HCT116 (cell line): ENCODE data around the gene DEFB123. TPM values are rescaled to one million over a fixed set of nuclear protein-coding genes. Genes with fewer than 3 reads are reported as not detected.
"Not testable (repeated sequence)": the region's sequence is repeated elsewhere in the genome, so short reads cannot be mapped to it uniquely, and the experiment has no call there.

ENCODE experiments used
- ATAC-seq: fragments of 200-7000 bp; cut with Tn5 transposase; 2 replicates; pipeline ENCODE4 v1.9.1; 2020; ENCODE audit warnings: mild to moderate bottlenecking, moderate library complexity
- BruUV-seq: library from RNA; stranded (reverse); fragments of 400-500 nt; replicated peaks from 2 replicates; lab custom pipeline; 2021; lab: Mats Ljungman, UMichigan
- CTCF ChIA-PET: fragments of 300-600 bp; sonication (Branson Sonifier 250); formaldehyde crosslinking; loops from one replicate; lab custom pipeline; 2021; ENCODE audit warnings: antibody characterized with exemption; lab: Charles Lee
- POLR2A ChIA-PET: fragments of 300-600, 350-600 bp; sonication (Branson Sonifier 250); formaldehyde crosslinking; loops from one replicate; lab custom pipeline; 2021; ENCODE audit warnings: antibody characterized with exemption; lab: Charles Lee
- RAD21 ChIA-PET, 2 experiments: fragments of 300-600 bp; sonication (Branson Sonifier 250); formaldehyde crosslinking; loops; one replicate each; lab custom pipeline; 2023; ENCODE audit warnings: low total read pairs in 2 of 2; ENCODE audit not compliant: uncharacterized antibody in 2 of 2, unreplicated experiment in 2 of 2, low non-redundant PET in 1 of 2; lab: Charles Lee
- DNase-seq: peaks from one replicate; pipeline ENCODE4 v3.0.0-alpha.2; 2010; ENCODE audit warnings: low read depth, low spot score
- H2AFZ ChIP-seq: fragments of 200-600 bp; shearing (Covaris generic), sonication (generic); 2 replicates; pipeline ENCODE4 v1.6.1; 2017; ENCODE audit warnings: low read depth, mixed run types, mixed read lengths, antibody characterized with exemption, low read length; ENCODE audit not compliant: poor library complexity, severe bottlenecking
- H3K27ac ChIP-seq: 2 replicates; pipeline ENCODE4 v1.5.1; 2012; ENCODE audit warnings: low read depth, low read length
- H3K27me3 ChIP-seq: fragments of 200-600 bp; sonication (generic); 2 replicates; pipeline ENCODE4 v1.6.1; 2016; ENCODE audit warnings: mixed run types, low read length, mixed read lengths; ENCODE audit not compliant: insufficient read depth
- H3K36me3 ChIP-seq, 2 experiments: fragments of 200-500 bp in 1 of 2; fragments of 200-600 bp in 1 of 2; sonication (Bioruptor generic) in 1 of 2; sonication (generic) in 1 of 2; 2 replicates each; pipeline versions ENCODE4 v1.5.1 to v1.6.1; 2014 to 2016; ENCODE audit warnings: low read length in 2 of 2, inconsistent platforms in 1 of 2, mixed read lengths in 1 of 2, mixed run types in 1 of 2; ENCODE audit not compliant: insufficient read depth in 2 of 2, control insufficient read depth in 1 of 2
- H3K4me1 ChIP-seq, 2 experiments: fragments of 200-600 bp in 1 of 2; sonication (generic) in 1 of 2; 2 replicates each; pipeline versions ENCODE4 v1.5.1 to v1.6.1; 2012 to 2017; ENCODE audit warnings: low read length in 2 of 2, inconsistent platforms in 1 of 2, mild to moderate bottlenecking in 1 of 2, mixed read lengths in 1 of 2, mixed run types in 1 of 2, moderate library complexity in 1 of 2; ENCODE audit not compliant: insufficient read depth in 2 of 2, control insufficient read depth in 1 of 2
- H3K4me2 ChIP-seq: fragments of 200-600 bp; sonication (generic); 2 replicates; pipeline ENCODE4 v1.6.1; 2017; ENCODE audit warnings: mixed run types, low read length, mixed read lengths
- H3K4me3 ChIP-seq, 2 experiments: fragments of 200-600 bp in 1 of 2; sonication (generic) in 1 of 2; replicated peaks in 1 of 2; 2 replicates each; pipeline ENCODE4 v1.5.1; 2011 to 2016; ENCODE audit warnings: low read length in 2 of 2, control low read depth in 1 of 2, low read depth in 1 of 2, mild to moderate bottlenecking in 1 of 2, mixed read lengths in 1 of 2, mixed run types in 1 of 2
- H3K79me2 ChIP-seq: fragments of 200-600 bp; sonication (generic); 2 replicates; pipeline ENCODE4 v1.6.1; 2017; ENCODE audit warnings: mild to moderate bottlenecking, mixed run types, low read length, moderate library complexity, mixed read lengths; ENCODE audit not compliant: insufficient read depth
- H3K9ac ChIP-seq: fragments of 200-600 bp; sonication (generic); 2 replicates; pipeline ENCODE4 v1.6.1; 2016; ENCODE audit warnings: low read length, mixed read lengths
- H3K9me2 ChIP-seq: fragments of 200-600 bp; sonication (generic), shearing (Covaris generic); 2 replicates; pipeline ENCODE4 v1.6.1; 2017; ENCODE audit warnings: mixed run types, mild to moderate bottlenecking, moderate library complexity; ENCODE audit not compliant: insufficient read depth
- H3K9me3 ChIP-seq, 2 experiments: fragments of 200-500 bp in 1 of 2; fragments of 200-600 bp in 1 of 2; sonication (Bioruptor generic) in 1 of 2; sonication (generic) in 1 of 2; 2 replicates each; pipeline ENCODE4 v1.6.1; 2014 to 2017; ENCODE audit warnings: low read length in 2 of 2, mixed read lengths in 2 of 2, inconsistent platforms in 1 of 2, low read depth in 1 of 2, mild to moderate bottlenecking in 1 of 2, mixed run types in 1 of 2, moderate library complexity in 1 of 2; ENCODE audit not compliant: control insufficient read depth in 1 of 2, insufficient read depth in 1 of 2
- H4K20me1 ChIP-seq: fragments of 200-600 bp; sonication (generic), shearing (Covaris generic); 2 replicates; pipeline ENCODE4 v1.6.1; 2017; ENCODE audit warnings: mixed run types, mild to moderate bottlenecking, moderate library complexity; ENCODE audit not compliant: insufficient read depth
- EZH2 ChIP-seq: fragments of 200-600 bp; sonication (generic); IDR thresholded peaks from 2 replicates; pipeline ENCODE4 v1.6.1; 2017; ENCODE audit warnings: antibody characterized with exemption, mixed run types
- EZH2phosphoT487 ChIP-seq: fragments of 200-600 bp; IDR thresholded peaks from 2 replicates; pipeline ENCODE4 v1.6.1; 2018; ENCODE audit warnings: antibody characterized with exemption, borderline replicate concordance
- FOSL1 ChIP-seq: IDR thresholded peaks from 2 replicates; pipeline ENCODE4 v1.6.1; 2012; ENCODE audit warnings: low read depth
- POLR2AphosphoS5 ChIP-seq: IDR thresholded peaks from 2 replicates; pipeline ENCODE4 v1.6.1; 2011; ENCODE audit warnings: mild to moderate bottlenecking, low read depth, low read length, moderate library complexity
- SIN3A ChIP-seq: IDR thresholded peaks from 2 replicates; pipeline ENCODE4 v1.6.1; 2012; ENCODE audit warnings: low read depth
- intact Hi-C: fragments of 100-400 bp; cut with micrococcal nuclease; formaldehyde crosslinking; loops from 2 replicates; pipeline ENCODE4 v1.10.0; 2022
- total RNA-seq: library from RNA; stranded (reverse); gene quantifications from one replicate; pipeline ENCODE4 v1.2.1, GENCODE V29; 2021; ENCODE audit not compliant: unreplicated experiment

DEFB123 gene
- total RNA-seq, 1 experiment from 2014 or later: not detected

- CTCF ChIA-PET: no interaction called here
- ATAC-seq: no peak
- DNase-seq: no peak
- Histone ChIP-seq H3K4me3 (no peak overlapping the region), H3K9me2 (no peaks in the 10 kb centered on the region), H3K27ac (no peak overlapping the region), H3K79me2 (no peaks in the 10 kb centered on the region), H3K9ac (no peak overlapping the region), H3K4me2 (no peak overlapping the region), H3K9me3 (no peaks in the 10 kb centered on the region), H3K27me3 (peaks cover 23% of the 10 kb centered on the region; the same call in 1 of the 2 replicates), H4K20me1 (no peaks in the 10 kb centered on the region), H2AFZ (no peak overlapping the region), H3K4me1 (no peaks in the 10 kb centered on the region), H3K36me3 (no peaks in the 10 kb centered on the region)
- no TSS peak for BruUV-seq
- intact Hi-C loops: no loop called here
- RAD21 ChIA-PET: no interaction called here
- POLR2A ChIA-PET: no interaction called here
- TF ChIP-seq EZH2: no peak
- TF ChIP-seq EZH2phosphoT487: no peak
- TF ChIP-seq POLR2AphosphoS5: no peak
- no peak for TF ChIP-seq FOSL1
- no peak for TF ChIP-seq SIN3A
These were observed 14.6 kb upstream of the DEFB123 start for GRCh38 chr20:31425797-31426196.

- CTCF ChIA-PET, H3K4me1 ChIP-seq, RAD21 ChIA-PET, ATAC-seq, BruUV-seq, intact Hi-C loops, H4K20me1 ChIP-seq, H2AFZ ChIP-seq, H3K9me2 ChIP-seq, H3K9me3 ChIP-seq, H3K4me2 ChIP-seq, H3K36me3 ChIP-seq, H3K79me2 ChIP-seq, DNase-seq, POLR2A ChIA-PET, H3K9ac ChIP-seq, H3K27ac ChIP-seq, H3K4me3 ChIP-seq: not testable (repeated sequence)
- peaks cover 18% of the 10 kb centered on the region; the same call in 1 of the 2 replicates for H3K27me3 ChIP-seq
These were observed 13.4 kb upstream of the DEFB123 start for GRCh38 chr20:31426891-31427551.

- ATAC-seq, POLR2A ChIA-PET, H3K9me2 ChIP-seq, H4K20me1 ChIP-seq, H2AFZ ChIP-seq, RAD21 ChIA-PET, H3K4me1 ChIP-seq, BruUV-seq, intact Hi-C loops, H3K9ac ChIP-seq, DNase-seq, H3K4me3 ChIP-seq, H3K9me3 ChIP-seq, H3K79me2 ChIP-seq, H3K4me2 ChIP-seq, H3K36me3 ChIP-seq, H3K27ac ChIP-seq, CTCF ChIA-PET: not testable (repeated sequence)
- H3K27me3 ChIP-seq: peaks cover 14% of the 10 kb centered on the region; the same call in 1 of the 2 replicates
These were observed 12.9 kb upstream of the DEFB123 start for GRCh38 chr20:31427576-31427975.
